GM06990 (cell line): ENCODE data around the gene ARHGEF12.

Experiments
- DNase-seq: peaks from one replicate; pipeline ENCODE4 v3.0.0-alpha.2; 2011; ENCODE audit not compliant: insufficient read length; ENCODE audit errors: extremely low read depth
- H3K27me3 ChIP-seq: replicated peaks from 2 replicates; pipeline ENCODE4 v1.6.0; 2011; ENCODE audit warnings: low read length; ENCODE audit not compliant: control insufficient read depth, insufficient read depth
- H3K36me3 ChIP-seq: 2 replicates; pipeline ENCODE4 v1.5.1; 2011; ENCODE audit warnings: low read length; ENCODE audit not compliant: control insufficient read depth, insufficient read depth
- H3K4me3 ChIP-seq: replicated peaks from 2 replicates; pipeline ENCODE4 v1.5.1; 2011; ENCODE audit warnings: low read depth, mild to moderate bottlenecking, control low read depth, low read length
- TF ChIP-seq, protein P1 (sequence below): IDR thresholded peaks from 2 replicates; pipeline ENCODE4 v1.5.1; 2011; ENCODE audit warnings: low read length, control low read depth, mild to moderate bottlenecking, inconsistent platforms; ENCODE audit not compliant: insufficient read depth, poor library complexity, severe bottlenecking

Gene ARHGEF12

DNA sequence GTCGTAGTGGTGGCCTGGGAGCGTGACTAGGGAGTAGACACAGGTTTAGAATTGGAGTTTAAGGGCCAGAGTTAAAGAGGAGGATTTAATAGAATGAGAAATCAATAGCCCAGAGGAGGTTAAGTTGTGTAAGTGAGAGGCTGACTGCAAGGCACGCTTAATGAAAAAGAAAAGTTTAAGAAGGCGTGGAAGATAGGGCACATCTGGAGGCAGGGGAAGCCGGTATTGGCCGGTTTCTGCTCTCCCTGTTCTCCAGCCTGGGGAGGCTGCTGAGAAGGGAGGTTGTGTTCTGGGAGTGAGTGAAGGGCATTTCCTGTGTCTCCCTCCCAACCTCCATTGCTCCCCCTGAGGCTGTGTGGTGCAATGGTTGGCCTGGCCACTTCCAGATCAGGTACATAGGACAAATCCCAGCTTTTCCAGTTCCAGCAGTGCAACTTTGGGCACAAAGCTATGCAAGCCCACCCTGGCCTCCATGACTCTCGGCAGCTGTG is 181.6 kb downstream of the ARHGEF12 start:
- no peaks in the 10 kb centered on the region for H3K36me3 ChIP-seq
- no peak overlapping the region for H3K4me3 ChIP-seq
- peaks cover 6% of the 10 kb centered on the region; the same call in 1 of the 2 replicates for H3K27me3 ChIP-seq
- no peak for DNase-seq
- TF ChIP-seq, protein P1, sequence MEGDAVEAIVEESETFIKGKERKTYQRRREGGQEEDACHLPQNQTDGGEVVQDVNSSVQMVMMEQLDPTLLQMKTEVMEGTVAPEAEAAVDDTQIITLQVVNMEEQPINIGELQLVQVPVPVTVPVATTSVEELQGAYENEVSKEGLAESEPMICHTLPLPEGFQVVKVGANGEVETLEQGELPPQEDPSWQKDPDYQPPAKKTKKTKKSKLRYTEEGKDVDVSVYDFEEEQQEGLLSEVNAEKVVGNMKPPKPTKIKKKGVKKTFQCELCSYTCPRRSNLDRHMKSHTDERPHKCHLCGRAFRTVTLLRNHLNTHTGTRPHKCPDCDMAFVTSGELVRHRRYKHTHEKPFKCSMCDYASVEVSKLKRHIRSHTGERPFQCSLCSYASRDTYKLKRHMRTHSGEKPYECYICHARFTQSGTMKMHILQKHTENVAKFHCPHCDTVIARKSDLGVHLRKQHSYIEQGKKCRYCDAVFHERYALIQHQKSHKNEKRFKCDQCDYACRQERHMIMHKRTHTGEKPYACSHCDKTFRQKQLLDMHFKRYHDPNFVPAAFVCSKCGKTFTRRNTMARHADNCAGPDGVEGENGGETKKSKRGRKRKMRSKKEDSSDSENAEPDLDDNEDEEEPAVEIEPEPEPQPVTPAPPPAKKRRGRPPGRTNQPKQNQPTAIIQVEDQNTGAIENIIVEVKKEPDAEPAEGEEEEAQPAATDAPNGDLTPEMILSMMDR: no peak

DNA sequence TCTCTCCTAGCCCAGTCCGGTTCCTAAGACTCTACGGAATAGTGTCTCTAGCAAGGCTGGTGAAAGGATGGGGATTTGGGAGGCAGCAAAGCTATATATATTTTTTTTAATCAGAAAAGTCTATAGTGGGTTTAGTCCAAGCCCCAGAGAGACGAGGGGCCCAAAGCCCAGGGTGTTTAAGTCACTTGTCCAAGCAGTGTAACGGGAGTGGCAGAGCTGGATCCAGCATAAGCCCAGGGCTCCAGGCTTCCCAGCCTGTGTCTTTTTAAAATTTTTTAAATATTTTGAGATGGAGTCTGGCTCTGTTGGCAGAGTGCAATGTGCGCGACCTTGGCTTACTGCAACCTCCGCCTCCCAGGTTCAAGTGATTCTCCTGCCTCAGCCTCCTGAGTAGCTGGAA is 182.1 kb downstream of the ARHGEF12 start:
- DNase-seq: no peak
- Histone ChIP-seq H3K4me3 (no peak overlapping the region), H3K36me3 (no peaks in the 10 kb centered on the region), H3K27me3 (peaks cover 6% of the 10 kb centered on the region; the same call in 1 of the 2 replicates)
- TF ChIP-seq, protein P1: no peak

DNA sequence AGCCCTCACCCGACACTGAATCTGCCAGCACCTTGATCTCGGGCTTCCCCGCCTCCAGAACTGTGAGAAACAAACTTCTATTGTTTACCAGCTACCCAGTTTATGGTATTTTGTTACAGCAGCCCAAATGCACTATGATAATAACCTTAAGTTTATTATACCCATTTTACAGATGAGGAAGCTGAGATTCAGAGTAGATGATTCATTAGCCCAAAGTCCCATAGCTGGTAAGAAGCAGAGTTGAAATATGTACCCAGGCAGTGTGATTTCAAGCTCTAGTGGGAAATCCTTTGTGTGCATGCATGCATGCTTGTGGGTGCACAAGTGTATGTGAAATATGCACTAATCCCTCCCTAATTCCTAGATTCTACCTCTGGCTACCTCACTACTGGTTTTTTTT is 183.3 kb downstream of the ARHGEF12 start:
- no peak for DNase-seq
- Histone ChIP-seq H3K4me3 (no peak overlapping the region), H3K36me3 (no peaks in the 10 kb centered on the region), H3K27me3 (peaks cover 2% of the 10 kb centered on the region; the same call in 1 of the 2 replicates)
- TF ChIP-seq, protein P1: no peak

DNA sequence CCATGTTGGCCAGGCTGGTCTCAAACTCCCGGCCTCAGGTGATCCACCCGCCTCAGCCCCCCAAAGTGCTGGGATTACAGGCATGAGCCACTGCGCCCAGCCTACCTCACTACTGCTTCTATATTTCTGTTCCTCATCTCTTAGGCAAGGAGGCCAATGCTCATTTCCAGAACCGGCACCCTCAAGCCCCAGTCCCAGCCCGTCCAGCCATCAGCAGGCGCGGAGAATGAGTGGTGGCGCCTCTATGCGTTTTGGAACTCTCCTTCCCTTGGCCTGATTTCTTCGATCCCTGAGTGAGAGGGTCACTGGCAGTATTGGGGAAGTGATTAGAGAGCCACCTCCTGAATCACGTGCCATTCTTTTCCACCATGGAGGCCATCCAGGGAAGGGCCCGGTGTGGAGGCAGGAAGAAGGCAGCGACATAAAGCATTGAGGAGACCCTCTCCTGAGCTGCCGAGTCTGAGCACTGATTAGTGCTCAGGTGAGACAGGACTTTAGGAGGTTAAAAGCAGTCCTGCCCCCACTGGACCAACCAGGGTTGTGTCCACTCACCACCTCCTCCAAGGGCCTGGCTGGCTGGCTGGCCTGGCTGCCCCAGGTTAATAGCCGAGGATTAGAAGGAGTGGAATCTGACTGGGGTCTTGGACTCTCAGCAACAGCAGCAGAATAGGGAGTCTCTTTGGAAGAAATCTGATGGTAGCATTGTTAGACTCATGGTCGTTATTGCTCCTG is 184.0 kb downstream of the ARHGEF12 start:
- Histone ChIP-seq H3K27me3 (peaks cover 1% of the 10 kb centered on the region), H3K36me3 (no peaks in the 10 kb centered on the region), H3K4me3 (no peak overlapping the region)
- DNase-seq: no peak
- TF ChIP-seq, protein P1: no peak

DNA sequence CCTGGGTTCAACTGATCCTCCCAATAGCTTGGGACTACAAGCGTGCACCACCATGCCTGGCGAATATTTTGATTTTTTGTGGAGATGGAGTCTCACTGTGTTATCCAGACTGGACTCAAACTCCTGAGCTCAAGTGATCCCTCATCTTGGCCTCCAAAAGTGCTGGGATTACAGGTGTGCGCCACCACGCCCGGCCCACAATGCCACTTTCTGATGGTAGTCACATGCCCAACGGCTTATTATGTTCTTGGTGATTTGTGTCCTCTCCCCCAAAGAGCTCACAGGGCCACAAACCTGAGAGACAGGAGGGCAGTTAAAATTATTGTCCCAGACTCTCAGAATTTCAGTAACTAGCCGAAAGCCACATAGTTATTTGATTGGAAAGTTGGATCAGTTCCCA is 185.0 kb downstream of the ARHGEF12 start:
- no peaks in the 10 kb centered on the region for H3K36me3 ChIP-seq
- no peaks in the 10 kb centered on the region; the same call in none of the 2 replicates for H3K27me3 ChIP-seq
- DNase-seq: no peak
- TF ChIP-seq, protein P1: no peak
- no peak overlapping the region for H3K4me3 ChIP-seq
